Activated CD4-positive, alpha-beta T cell treated with anti-CD3 and anti-CD28 coated beads, Interleukin-2, amount 10 ng/mL, durations not matched to agents 24 days and 14 days (primary cell): Measurements from ENCODE around the gene PHOX2B. TPM values are rescaled to one million over a fixed set of nuclear protein-coding genes. Genes with fewer than 3 reads are reported as not detected.

ENCODE experiments used
- DNase-seq: peaks from one replicate; pipeline ENCODE4 v3.0.0; 2022
- H3K27ac Mint-ChIP-seq: one replicate; pipeline ENCODE4 v1.8.0; 2022; ENCODE audit warnings: mild to moderate bottlenecking, mixed read lengths
- H3K27me3 Mint-ChIP-seq: one replicate; pipeline ENCODE4 v1.8.0; 2022; ENCODE audit warnings: mixed read lengths
- H3K36me3 Mint-ChIP-seq: one replicate; pipeline ENCODE4 v1.8.0; 2022; ENCODE audit warnings: low read depth, mild to moderate bottlenecking, mixed read lengths
- H3K4me1 Mint-ChIP-seq: one replicate; pipeline ENCODE4 v1.8.0; 2021; ENCODE audit warnings: mixed read lengths
- H3K4me3 Mint-ChIP-seq: one replicate; pipeline ENCODE4 v1.8.0; 2022; ENCODE audit warnings: mild to moderate bottlenecking, moderate library complexity, mixed read lengths
- H3K9me3 Mint-ChIP-seq: one replicate; pipeline ENCODE4 v1.8.0; 2021; ENCODE audit warnings: mixed read lengths
- intact Hi-C: fragments of 100-400 bp; cut with micrococcal nuclease; formaldehyde crosslinking; loops from one replicate; pipeline ENCODE4 v1.15.1; 2023
- total RNA-seq: library from RNA; stranded (reverse); gene quantifications from 2 replicates; pipeline ENCODE4 v1.2.3, GENCODE V29; 2022

PHOX2B gene
- total RNA-seq: not detected in 2 replicates

GRCh38 chr4:41748571-41749475 lies at the start of gene PHOX2B:
PHOX2B (minus strand) TSS chr4:41748725; CDS start chr4:41748610, 115 bp downstream.
- no peak within 1 kb of the TSS for H3K4me3 Mint-ChIP-seq
- peaks cover 19% of the 10 kb centered on the region for H3K9me3 Mint-ChIP-seq
- H3K27ac Mint-ChIP-seq: peak within 1 kb of the TSS; percentile 47
- no peak for DNase-seq
- peaks cover 85% of the 10 kb centered on the region for H3K27me3 Mint-ChIP-seq
- intact Hi-C loops: loop anchor here (10.0 kb wide), 1 partner anchor 646 kb away; the partner anchor contains the start of gene SHISA3
- no peaks in the 10 kb centered on the region for H3K4me1 Mint-ChIP-seq
- peaks cover 10% of the 10 kb centered on the region for H3K36me3 Mint-ChIP-seq

- H3K27me3 Mint-ChIP-seq: peaks cover 2% of the 10 kb centered on the region
- DNase-seq: no peak
- intact Hi-C loops: no loop called here
- no peaks in the 10 kb centered on the region for H3K9me3 Mint-ChIP-seq
- H3K27ac Mint-ChIP-seq: no peak overlapping the region
- H3K36me3 Mint-ChIP-seq: no peaks in the 10 kb centered on the region
- no peaks in the 10 kb centered on the region for H3K4me1 Mint-ChIP-seq
- H3K4me3 Mint-ChIP-seq: no peak overlapping the region
Measured at GRCh38 chr4:41797260-41797659, 48.7 kb upstream of the PHOX2B start.

GRCh38 chr4:41796545-41797210 lies 48.2 kb upstream of the PHOX2B start:
- intact Hi-C loops: no loop called here
- DNase-seq: no peak

GRCh38 chr4:41795796-41796385 lies 47.4 kb upstream of the PHOX2B start:
- no peaks in the 10 kb centered on the region for H3K9me3 Mint-ChIP-seq
- H3K27ac Mint-ChIP-seq: no peak overlapping the region
- peaks cover 4% of the 10 kb centered on the region for H3K27me3 Mint-ChIP-seq
- H3K4me1 Mint-ChIP-seq: no peaks in the 10 kb centered on the region
- no peak for DNase-seq
- intact Hi-C loops: no loop called here
- no peak overlapping the region for H3K4me3 Mint-ChIP-seq
- H3K36me3 Mint-ChIP-seq: no peaks in the 10 kb centered on the region

More at GRCh38 chr4:41796545-41797210, 48.2 kb upstream of the PHOX2B start:
- Mint-ChIP-seq H3K4me1 (no peaks in the 10 kb centered on the region), H3K27me3 (peaks cover 4% of the 10 kb centered on the region), H3K27ac (no peak overlapping the region), H3K36me3 (no peaks in the 10 kb centered on the region), H3K4me3 (no peak overlapping the region), H3K9me3 (no peaks in the 10 kb centered on the region)

- no peaks in the 10 kb centered on the region for H3K9me3 Mint-ChIP-seq
- no peak overlapping the region for H3K27ac Mint-ChIP-seq
- no peaks in the 10 kb centered on the region for H3K36me3 Mint-ChIP-seq
- H3K27me3 Mint-ChIP-seq: peaks cover 2% of the 10 kb centered on the region
- H3K4me3 Mint-ChIP-seq: no peak overlapping the region
- intact Hi-C loops: no loop called here
- no peak for DNase-seq
- H3K4me1 Mint-ChIP-seq: no peaks in the 10 kb centered on the region
Measured at GRCh38 chr4:41792166-41792565, 43.6 kb upstream of the PHOX2B start.

GRCh38 chr4:41791557-41791956 lies 43.0 kb upstream of the PHOX2B start:
- no peak overlapping the region for H3K27ac Mint-ChIP-seq
- H3K4me3 Mint-ChIP-seq: no peak overlapping the region
- DNase-seq: no peak

GRCh38 chr4:41787931-41788330 lies 39.4 kb upstream of the PHOX2B start:
- intact Hi-C loops: no loop called here
- Mint-ChIP-seq H3K27ac (no peak overlapping the region), H3K4me1 (no peaks in the 10 kb centered on the region), H3K4me3 (no peak overlapping the region), H3K36me3 (no peaks in the 10 kb centered on the region), H3K27me3 (peaks cover 2% of the 10 kb centered on the region), H3K9me3 (no peaks in the 10 kb centered on the region)
- no peak for DNase-seq

More at GRCh38 chr4:41791557-41791956, 43.0 kb upstream of the PHOX2B start:
- H3K36me3 Mint-ChIP-seq: no peaks in the 10 kb centered on the region
- no peaks in the 10 kb centered on the region for H3K4me1 Mint-ChIP-seq
- peaks cover 2% of the 10 kb centered on the region for H3K27me3 Mint-ChIP-seq
- no peaks in the 10 kb centered on the region for H3K9me3 Mint-ChIP-seq
- intact Hi-C loops: no loop called here

- Mint-ChIP-seq H3K4me1 (no peaks in the 10 kb centered on the region), H3K27ac (no peak overlapping the region), H3K27me3 (no peaks in the 10 kb centered on the region), H3K36me3 (no peaks in the 10 kb centered on the region), H3K4me3 (no peak overlapping the region), H3K9me3 (no peaks in the 10 kb centered on the region)
- intact Hi-C loops: no loop called here
- DNase-seq: no peak
Measured at GRCh38 chr4:41785665-41786064, 37.1 kb upstream of the PHOX2B start.

GRCh38 chr4:41784191-41784979 lies 35.9 kb upstream of the PHOX2B start:
- no peak overlapping the region for H3K27ac Mint-ChIP-seq
- H3K4me1 Mint-ChIP-seq: no peaks in the 10 kb centered on the region
- DNase-seq: no peak
- no peaks in the 10 kb centered on the region for H3K27me3 Mint-ChIP-seq
- no peaks in the 10 kb centered on the region for H3K36me3 Mint-ChIP-seq
- H3K4me3 Mint-ChIP-seq: no peak overlapping the region
- H3K9me3 Mint-ChIP-seq: no peaks in the 10 kb centered on the region
- intact Hi-C loops: no loop called here

GRCh38 chr4:41776466-41776865 lies 27.9 kb upstream of the PHOX2B start:
- Mint-ChIP-seq H3K27ac (no peak overlapping the region), H3K9me3 (no peaks in the 10 kb centered on the region), H3K4me3 (no peak overlapping the region), H3K27me3 (peaks cover 2% of the 10 kb centered on the region), H3K4me1 (no peaks in the 10 kb centered on the region), H3K36me3 (no peaks in the 10 kb centered on the region)
- DNase-seq: no peak
- intact Hi-C loops: no loop called here

GRCh38 chr4:41763729-41764128 lies 15.2 kb upstream of the PHOX2B start:
- peaks cover 7% of the 10 kb centered on the region for H3K27me3 Mint-ChIP-seq
- intact Hi-C loops: no loop called here
- no peak overlapping the region for H3K27ac Mint-ChIP-seq
- H3K4me3 Mint-ChIP-seq: no peak overlapping the region
- H3K36me3 Mint-ChIP-seq: no peaks in the 10 kb centered on the region
- DNase-seq: no peak
- H3K9me3 Mint-ChIP-seq: no peaks in the 10 kb centered on the region
- H3K4me1 Mint-ChIP-seq: no peaks in the 10 kb centered on the region

GRCh38 chr4:41758884-41759283 lies 10.4 kb upstream of the PHOX2B start:
- H3K27me3 Mint-ChIP-seq: peaks cover 11% of the 10 kb centered on the region
- no peaks in the 10 kb centered on the region for H3K9me3 Mint-ChIP-seq
- H3K4me1 Mint-ChIP-seq: peaks cover 2% of the 10 kb centered on the region
- no peak overlapping the region for H3K4me3 Mint-ChIP-seq
- no peak for DNase-seq
- no peaks in the 10 kb centered on the region for H3K36me3 Mint-ChIP-seq
- H3K27ac Mint-ChIP-seq: no peak overlapping the region
- intact Hi-C loops: no loop called here

GRCh38 chr4:41757521-41758156 lies 9.1 kb upstream of the PHOX2B start:
- H3K4me1 Mint-ChIP-seq: peaks cover 2% of the 10 kb centered on the region
- no peak overlapping the region for H3K4me3 Mint-ChIP-seq
- no peak for DNase-seq
- peaks cover 22% of the 10 kb centered on the region for H3K27me3 Mint-ChIP-seq
- no peaks in the 10 kb centered on the region for H3K36me3 Mint-ChIP-seq
- intact Hi-C loops: no loop called here
- no peak overlapping the region for H3K27ac Mint-ChIP-seq
- no peaks in the 10 kb centered on the region for H3K9me3 Mint-ChIP-seq
